ENCODE data around the gene CRIM1. TPM values are rescaled to one million over a fixed set of nuclear protein-coding genes. Genes with fewer than 3 reads are reported as not detected.

The CRIM1 gene
- polyA plus RNA-seq, 2 of the 4 experiments (the other 2 are of a cell fraction) = 127 to 208 TPM

DNA sequence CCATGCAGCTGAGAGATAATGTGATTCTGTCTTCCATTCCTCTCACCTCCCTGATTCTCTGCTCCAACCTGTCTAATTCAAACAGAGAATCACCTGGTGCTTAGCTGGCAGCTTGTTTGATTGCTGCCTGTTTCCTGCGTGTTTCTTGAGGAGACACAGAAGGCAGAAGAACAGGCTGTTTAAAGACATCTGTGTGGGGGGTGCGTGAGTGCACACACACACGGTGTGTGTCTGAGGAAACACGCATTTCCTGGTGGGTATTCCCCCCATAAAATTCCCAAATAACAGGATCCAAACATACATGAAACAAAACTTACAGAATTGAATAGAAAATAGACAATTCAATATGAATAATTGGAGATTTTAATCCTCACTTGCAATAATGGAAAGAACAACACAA is 29.3 kb upstream of the CRIM1 start:
- ChIA-PET POLR2A (no interaction called here), CTCF (interaction anchor here (1.6 kb wide), 1 partner anchor 9 kb away, joined by 4 read pairs; no protein-coding TSS in a partner anchor)
- 91% methylated on average over 4 of the region's 4 CpGs for WGBS (ENCODE audit: missing lambda C conversion rate)

GRCh38 chr2:36329251-36329650 is 26.3 kb upstream of the CRIM1 start:
- FAIRE-seq (no peak), ATAC-seq (peak in 1 of 2 experiments; percentile 16; a peak in 3 of 6 replicates), DNase-seq (ENCODE audit: low read depth in 1 of 2, low spot score in 1 of 2) (no peak)
- Histone ChIP-seq H3K4me3 (no peak overlapping the region), H3K9me3 (no peaks in the 10 kb centered on the region), H3K27ac (0 out of 6 replicates have a peak overlapping the region, but pooled peaks of 1 of the 2 experiments have one; percentile 24), H3K4me2 (peak overlapping the region; percentile 52), H3K4me1 (peaks cover 24% of the 10 kb centered on the region)
- TF ChIP-seq NR3C1 (IDR thresholded peaks at IDR 0.05) = no peak
- TF ChIP-seq CEBPB (IDR thresholded peaks at IDR 0.05) = no peak
- TF ChIP-seq EHMT2 (IDR thresholded peaks at IDR 0.05; ENCODE audit: low read depth) = no peak
- no peak for TF ChIP-seq SREBF2 (IDR thresholded peaks at IDR 0.05)
- no peak for TF ChIP-seq KDM5A (IDR thresholded peaks at IDR 0.05)
- TF ChIP-seq, protein P1, sequence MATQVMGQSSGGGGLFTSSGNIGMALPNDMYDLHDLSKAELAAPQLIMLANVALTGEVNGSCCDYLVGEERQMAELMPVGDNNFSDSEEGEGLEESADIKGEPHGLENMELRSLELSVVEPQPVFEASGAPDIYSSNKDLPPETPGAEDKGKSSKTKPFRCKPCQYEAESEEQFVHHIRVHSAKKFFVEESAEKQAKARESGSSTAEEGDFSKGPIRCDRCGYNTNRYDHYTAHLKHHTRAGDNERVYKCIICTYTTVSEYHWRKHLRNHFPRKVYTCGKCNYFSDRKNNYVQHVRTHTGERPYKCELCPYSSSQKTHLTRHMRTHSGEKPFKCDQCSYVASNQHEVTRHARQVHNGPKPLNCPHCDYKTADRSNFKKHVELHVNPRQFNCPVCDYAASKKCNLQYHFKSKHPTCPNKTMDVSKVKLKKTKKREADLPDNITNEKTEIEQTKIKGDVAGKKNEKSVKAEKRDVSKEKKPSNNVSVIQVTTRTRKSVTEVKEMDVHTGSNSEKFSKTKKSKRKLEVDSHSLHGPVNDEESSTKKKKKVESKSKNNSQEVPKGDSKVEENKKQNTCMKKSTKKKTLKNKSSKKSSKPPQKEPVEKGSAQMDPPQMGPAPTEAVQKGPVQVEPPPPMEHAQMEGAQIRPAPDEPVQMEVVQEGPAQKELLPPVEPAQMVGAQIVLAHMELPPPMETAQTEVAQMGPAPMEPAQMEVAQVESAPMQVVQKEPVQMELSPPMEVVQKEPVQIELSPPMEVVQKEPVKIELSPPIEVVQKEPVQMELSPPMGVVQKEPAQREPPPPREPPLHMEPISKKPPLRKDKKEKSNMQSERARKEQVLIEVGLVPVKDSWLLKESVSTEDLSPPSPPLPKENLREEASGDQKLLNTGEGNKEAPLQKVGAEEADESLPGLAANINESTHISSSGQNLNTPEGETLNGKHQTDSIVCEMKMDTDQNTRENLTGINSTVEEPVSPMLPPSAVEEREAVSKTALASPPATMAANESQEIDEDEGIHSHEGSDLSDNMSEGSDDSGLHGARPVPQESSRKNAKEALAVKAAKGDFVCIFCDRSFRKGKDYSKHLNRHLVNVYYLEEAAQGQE (IDR thresholded peaks at IDR 0.05) = no peak
- TF ChIP-seq CBX8 (IDR thresholded peaks at IDR 0.05) = no peak
- ChIA-PET POLR2A (no interaction called here), CTCF (interaction anchor here (1.5 to 1.8 kb wide), 2 partner anchors 8 to 356 kb away, joined by 4 to 6 read pairs; no protein-coding TSS in a partner anchor)
- WGBS (ENCODE audit: missing lambda C conversion rate) = 61% methylated on average over 2 of the region's 2 CpGs

More for the DNA sequence above, 29.3 kb upstream of the CRIM1 start:
- ATAC-seq (no peak), FAIRE-seq (no peak), DNase-seq (ENCODE audit: low read depth in 1 of 2, low spot score in 1 of 2) (no peak)
- Histone ChIP-seq H3K9me3 (no peaks in the 10 kb centered on the region), H3K4me2 (no peak overlapping the region), H3K27ac (no peak overlapping the region), H3K4me3 (no peak overlapping the region), H3K4me1 (peaks cover 24% of the 10 kb centered on the region)
- TF ChIP-seq RNF2 (IDR thresholded peaks at IDR 0.05; ENCODE audit: borderline replicate concordance, low read depth) (no peak), MAX (IDR thresholded peaks at IDR 0.05) (no peak), JUNB (IDR thresholded peaks at IDR 0.05) (no peak), CHD2 (IDR thresholded peaks at IDR 0.05; ENCODE audit: low read length, partially characterized antibody) (no peak), TFCP2L1 (CRISPR knock-in tag; IDR thresholded peaks at IDR 0.05) (no peak), FOSB (CRISPR knock-in tag; IDR thresholded peaks at IDR 0.05) (no peak), EP300 (IDR thresholded peaks at IDR 0.05) (no peak), ZSCAN20 (CRISPR knock-in tag; IDR thresholded peaks at IDR 0.05) (no peak), ZNF302 (CRISPR knock-in tag; IDR thresholded peaks at IDR 0.05) (no peak), ATOH8 (CRISPR knock-in tag; IDR thresholded peaks at IDR 0.05; ENCODE audit: low read depth) (no peak), RFX5 (IDR thresholded peaks at IDR 0.05) (no peak), POLR2A (IDR thresholded peaks at IDR 0.05; ENCODE audit: low read length) (no peak)
- TF ChIP-seq, protein P2, sequence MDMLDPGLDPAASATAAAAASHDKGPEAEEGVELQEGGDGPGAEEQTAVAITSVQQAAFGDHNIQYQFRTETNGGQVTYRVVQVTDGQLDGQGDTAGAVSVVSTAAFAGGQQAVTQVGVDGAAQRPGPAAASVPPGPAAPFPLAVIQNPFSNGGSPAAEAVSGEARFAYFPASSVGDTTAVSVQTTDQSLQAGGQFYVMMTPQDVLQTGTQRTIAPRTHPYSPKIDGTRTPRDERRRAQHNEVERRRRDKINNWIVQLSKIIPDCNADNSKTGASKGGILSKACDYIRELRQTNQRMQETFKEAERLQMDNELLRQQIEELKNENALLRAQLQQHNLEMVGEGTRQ (IDR thresholded peaks at IDR 0.05) = no peak
